ENCODE data around the gene DGLUCY. TPM values are rescaled to one million over a fixed set of nuclear protein-coding genes. Genes with fewer than 3 reads are reported as not detected.

The DGLUCY gene
- total and polyA plus RNA-seq, 4 donors: 29.0 to 74.3 (median 52.1) TPM

GRCh38 chr14:91214306-91214705, 100.4 kb downstream of the DGLUCY start:
- DNase-seq: no peak

GRCh38 chr14:91215381-91215780, 101.5 kb downstream of the DGLUCY start:
- peaks cover 0 to 11% (median 8%) of the 10 kb centered on the region in 5 donors for H3K4me1 ChIP-seq (ENCODE audit: control insufficient read depth in 5 of 5, insufficient read depth in 5 of 5, low read length in 5 of 5)
- 94 to 96% methylated on average over 10 of the region's 10 CpGs for WGBS, 2 donors
- no peak overlapping the region for H3K27ac ChIP-seq (ENCODE audit: low read depth in 1 of 2, low read length in 1 of 2)
- ATAC-seq (ENCODE audit: insufficient read depth, low FRiP score) (no peak), DNase-seq (no peak)
- no peak overlapping the region for H3K9ac ChIP-seq (ENCODE audit: insufficient read depth in 1 of 2, low read length in 2 of 2)
- no peaks in the 10 kb centered on the region for H3K9me3 ChIP-seq (ENCODE audit: control insufficient read depth in 4 of 4, insufficient read depth in 3 of 4, low read length in 3 of 4)
- TF ChIP-seq CTCF (IDR thresholded peaks at IDR 0.05; ENCODE audit: control extremely low read depth, extremely low read depth): no peak
- no peaks in the 10 kb centered on the region for H3K27me3 ChIP-seq (ENCODE audit: control insufficient read depth in 3 of 3, insufficient read depth in 3 of 3, low read length in 2 of 3)
- peaks cover 9 to 23% (median 17%) of the 10 kb centered on the region in 4 donors for H3K36me3 ChIP-seq (ENCODE audit: control insufficient read depth in 4 of 4, insufficient read depth in 4 of 4, low read length in 4 of 4)
- H3K4me3 ChIP-seq: no peak overlapping the region

More at GRCh38 chr14:91214306-91214705, 100.4 kb downstream of the DGLUCY start:
- Histone ChIP-seq H3K27me3 (ENCODE audit: control insufficient read depth in 3 of 3, insufficient read depth in 3 of 3, low read length in 2 of 3) (no peaks in the 10 kb centered on the region), H3K9me3 (ENCODE audit: control insufficient read depth in 4 of 4, insufficient read depth in 3 of 4, low read length in 3 of 4) (no peaks in the 10 kb centered on the region), H3K36me3 (ENCODE audit: control insufficient read depth in 4 of 4, insufficient read depth in 4 of 4, low read length in 4 of 4) (peaks cover 15 to 23% (median 20%) of the 10 kb centered on the region in 4 donors), H3K27ac (ENCODE audit: low read depth in 1 of 2, low read length in 1 of 2) (no peak overlapping the region), H3K4me1 (ENCODE audit: control insufficient read depth in 5 of 5, insufficient read depth in 5 of 5, low read length in 5 of 5) (peaks cover 0 to 3% (median under 1%) of the 10 kb centered on the region in 5 donors), H3K4me3 (no peak overlapping the region), H3K9ac (ENCODE audit: insufficient read depth in 1 of 2, low read length in 2 of 2) (no peak overlapping the region)
- 94 to 96% methylated on average over 6 of the region's 6 CpGs for WGBS, 2 donors
- no peak for TF ChIP-seq CTCF (IDR thresholded peaks at IDR 0.05; ENCODE audit: control extremely low read depth, extremely low read depth)
- ATAC-seq (ENCODE audit: insufficient read depth, low FRiP score): no peak

- TF ChIP-seq CTCF (IDR thresholded peaks at IDR 0.05; ENCODE audit: control extremely low read depth, extremely low read depth): no peak
- 97 to 98% methylated on average over 13 of the region's 13 CpGs for whole genome bisulfite sequencing, 2 donors
- Histone ChIP-seq H3K4me1 (ENCODE audit: control insufficient read depth in 5 of 5, insufficient read depth in 5 of 5, low read length in 5 of 5) (peaks cover 0 to 23% (median 8%) of the 10 kb centered on the region in 5 donors), H3K9me3 (ENCODE audit: control insufficient read depth in 4 of 4, insufficient read depth in 3 of 4, low read length in 3 of 4) (no peaks in the 10 kb centered on the region), H3K27ac (ENCODE audit: low read depth in 1 of 2, low read length in 1 of 2) (no peak overlapping the region), H3K4me3 (no peak overlapping the region), H3K36me3 (ENCODE audit: control insufficient read depth in 4 of 4, insufficient read depth in 4 of 4, low read length in 4 of 4) (peaks cover 6 to 22% (median 15%) of the 10 kb centered on the region in 4 donors), H3K9ac (ENCODE audit: insufficient read depth in 1 of 2, low read length in 2 of 2) (no peak overlapping the region), H3K27me3 (ENCODE audit: control insufficient read depth in 3 of 3, insufficient read depth in 3 of 3, low read length in 2 of 3) (no peaks in the 10 kb centered on the region)
- DNase-seq: no peak
- no peak for ATAC-seq (ENCODE audit: insufficient read depth, low FRiP score)
These were observed 102.9 kb downstream of the DGLUCY start for GRCh38 chr14:91216731-91217226.

GRCh38 chr14:91218014-91218413, 104.1 kb downstream of the DGLUCY start:
- WGBS, 2 donors: 79 to 84% methylated on average over 4 of the region's 4 CpGs
- no peak for ATAC-seq (ENCODE audit: insufficient read depth, low FRiP score)
- DNase-seq: peak in 1 of 3 donors; percentile 15
- no peak for TF ChIP-seq CTCF (IDR thresholded peaks at IDR 0.05; ENCODE audit: control extremely low read depth, extremely low read depth)
- peaks cover 0 to 32% (median 8%) of the 10 kb centered on the region in 5 donors for H3K4me1 ChIP-seq (ENCODE audit: control insufficient read depth in 5 of 5, insufficient read depth in 5 of 5, low read length in 5 of 5)
- no peak overlapping the region for H3K4me3 ChIP-seq
- H3K27me3 ChIP-seq (ENCODE audit: control insufficient read depth in 3 of 3, insufficient read depth in 3 of 3, low read length in 2 of 3): no peaks in the 10 kb centered on the region
- peak overlapping the region in 1 of 2 donors; percentile 55 for H3K27ac ChIP-seq (ENCODE audit: low read depth in 1 of 2, low read length in 1 of 2)
- no peak overlapping the region for H3K9ac ChIP-seq (ENCODE audit: insufficient read depth in 1 of 2, low read length in 2 of 2)
- peaks cover 6 to 22% (median 13%) of the 10 kb centered on the region in 4 donors for H3K36me3 ChIP-seq (ENCODE audit: control insufficient read depth in 4 of 4, insufficient read depth in 4 of 4, low read length in 4 of 4)
- no peaks in the 10 kb centered on the region for H3K9me3 ChIP-seq (ENCODE audit: control insufficient read depth in 4 of 4, insufficient read depth in 3 of 4, low read length in 3 of 4)

Data from lung (tissue), 12 donors.